Measurements from ENCODE around the gene CCL7.

- TF ChIP-seq CTCF (IDR thresholded peaks at IDR 0.05): no peak
- TF ChIP-seq, protein P1, sequence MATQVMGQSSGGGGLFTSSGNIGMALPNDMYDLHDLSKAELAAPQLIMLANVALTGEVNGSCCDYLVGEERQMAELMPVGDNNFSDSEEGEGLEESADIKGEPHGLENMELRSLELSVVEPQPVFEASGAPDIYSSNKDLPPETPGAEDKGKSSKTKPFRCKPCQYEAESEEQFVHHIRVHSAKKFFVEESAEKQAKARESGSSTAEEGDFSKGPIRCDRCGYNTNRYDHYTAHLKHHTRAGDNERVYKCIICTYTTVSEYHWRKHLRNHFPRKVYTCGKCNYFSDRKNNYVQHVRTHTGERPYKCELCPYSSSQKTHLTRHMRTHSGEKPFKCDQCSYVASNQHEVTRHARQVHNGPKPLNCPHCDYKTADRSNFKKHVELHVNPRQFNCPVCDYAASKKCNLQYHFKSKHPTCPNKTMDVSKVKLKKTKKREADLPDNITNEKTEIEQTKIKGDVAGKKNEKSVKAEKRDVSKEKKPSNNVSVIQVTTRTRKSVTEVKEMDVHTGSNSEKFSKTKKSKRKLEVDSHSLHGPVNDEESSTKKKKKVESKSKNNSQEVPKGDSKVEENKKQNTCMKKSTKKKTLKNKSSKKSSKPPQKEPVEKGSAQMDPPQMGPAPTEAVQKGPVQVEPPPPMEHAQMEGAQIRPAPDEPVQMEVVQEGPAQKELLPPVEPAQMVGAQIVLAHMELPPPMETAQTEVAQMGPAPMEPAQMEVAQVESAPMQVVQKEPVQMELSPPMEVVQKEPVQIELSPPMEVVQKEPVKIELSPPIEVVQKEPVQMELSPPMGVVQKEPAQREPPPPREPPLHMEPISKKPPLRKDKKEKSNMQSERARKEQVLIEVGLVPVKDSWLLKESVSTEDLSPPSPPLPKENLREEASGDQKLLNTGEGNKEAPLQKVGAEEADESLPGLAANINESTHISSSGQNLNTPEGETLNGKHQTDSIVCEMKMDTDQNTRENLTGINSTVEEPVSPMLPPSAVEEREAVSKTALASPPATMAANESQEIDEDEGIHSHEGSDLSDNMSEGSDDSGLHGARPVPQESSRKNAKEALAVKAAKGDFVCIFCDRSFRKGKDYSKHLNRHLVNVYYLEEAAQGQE (IDR thresholded peaks at IDR 0.05; ENCODE audit: insufficient read depth in 1 of 2, low read depth in 2 of 2, low read length in 1 of 2): no peak
- TF ChIP-seq TCF7L2 (IDR thresholded peaks at IDR 0.05; ENCODE audit: low read depth, low read length): no peak
- TF ChIP-seq POLR2AphosphoS5 (IDR thresholded peaks at IDR 0.05; ENCODE audit: low read depth, low read length): no peak
Observed at GRCh38 chr17:34307110-34307509, 37.1 kb downstream of the CCL7 start.
